Measurements from ENCODE around the gene BNIP5.

Gene BNIP5

DNA sequence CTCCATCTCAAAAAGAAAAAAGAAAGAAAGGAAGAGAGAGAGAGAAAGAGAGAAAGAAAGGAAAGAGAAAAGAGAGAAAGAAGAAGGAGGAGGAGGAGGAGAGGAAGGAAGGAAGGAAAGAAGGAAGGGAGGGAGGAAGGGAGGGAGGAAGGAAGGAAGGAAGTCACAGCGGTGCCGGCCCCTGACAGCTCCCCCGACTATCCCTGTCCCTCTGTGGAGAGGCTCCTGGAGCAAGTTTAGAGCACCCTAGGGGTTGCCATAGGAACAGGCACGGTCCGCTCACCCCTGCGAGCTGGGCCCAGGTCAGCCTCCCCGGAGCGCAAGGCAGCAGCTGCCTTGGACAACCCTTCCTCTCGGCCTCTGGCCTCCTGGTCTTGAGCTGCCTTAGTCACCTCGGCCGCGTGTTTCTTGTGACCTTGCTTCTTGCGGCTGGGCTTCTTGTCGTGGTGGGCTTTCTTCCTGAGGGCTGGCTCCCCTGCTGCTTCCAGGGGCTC is 6.8 kb downstream of the BNIP5 start:
- TF ChIP-seq, protein P1, sequence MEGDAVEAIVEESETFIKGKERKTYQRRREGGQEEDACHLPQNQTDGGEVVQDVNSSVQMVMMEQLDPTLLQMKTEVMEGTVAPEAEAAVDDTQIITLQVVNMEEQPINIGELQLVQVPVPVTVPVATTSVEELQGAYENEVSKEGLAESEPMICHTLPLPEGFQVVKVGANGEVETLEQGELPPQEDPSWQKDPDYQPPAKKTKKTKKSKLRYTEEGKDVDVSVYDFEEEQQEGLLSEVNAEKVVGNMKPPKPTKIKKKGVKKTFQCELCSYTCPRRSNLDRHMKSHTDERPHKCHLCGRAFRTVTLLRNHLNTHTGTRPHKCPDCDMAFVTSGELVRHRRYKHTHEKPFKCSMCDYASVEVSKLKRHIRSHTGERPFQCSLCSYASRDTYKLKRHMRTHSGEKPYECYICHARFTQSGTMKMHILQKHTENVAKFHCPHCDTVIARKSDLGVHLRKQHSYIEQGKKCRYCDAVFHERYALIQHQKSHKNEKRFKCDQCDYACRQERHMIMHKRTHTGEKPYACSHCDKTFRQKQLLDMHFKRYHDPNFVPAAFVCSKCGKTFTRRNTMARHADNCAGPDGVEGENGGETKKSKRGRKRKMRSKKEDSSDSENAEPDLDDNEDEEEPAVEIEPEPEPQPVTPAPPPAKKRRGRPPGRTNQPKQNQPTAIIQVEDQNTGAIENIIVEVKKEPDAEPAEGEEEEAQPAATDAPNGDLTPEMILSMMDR (IDR thresholded peaks at IDR 0.05; ENCODE audit: insufficient read depth, low read depth, low read length, missing control alignments), result no peak
- no peak for DNase-seq (ENCODE audit: low read depth)
- H3K4me3 ChIP-seq (ENCODE audit: low read depth, low read length), result no peak overlapping the region

DNA sequence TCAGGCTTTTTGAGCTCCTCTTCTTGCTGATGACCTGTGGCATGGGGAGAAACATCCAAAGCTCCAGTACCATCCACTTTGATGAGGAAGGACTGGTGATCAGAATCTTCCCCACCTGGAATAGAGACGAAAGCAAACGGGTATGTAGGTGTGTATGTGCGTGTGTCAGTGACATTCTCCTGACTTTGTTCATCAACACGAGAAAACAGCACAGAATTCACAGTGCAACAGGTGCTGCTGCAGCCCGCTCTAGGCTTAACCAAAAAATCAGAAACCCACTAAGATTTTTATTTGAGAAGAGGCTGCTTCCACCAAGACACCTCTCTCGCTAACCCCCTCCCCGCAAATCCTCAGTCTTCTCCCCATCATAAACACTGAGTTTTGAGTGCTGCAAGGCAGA is 8.1 kb downstream of the BNIP5 start:
- H3K4me3 ChIP-seq (ENCODE audit: low read depth, low read length), result no peak overlapping the region
- TF ChIP-seq, protein P1 (IDR thresholded peaks at IDR 0.05; ENCODE audit: insufficient read depth, low read depth, low read length, missing control alignments), result no peak
- DNase-seq (ENCODE audit: low read depth), result no peak

DNA sequence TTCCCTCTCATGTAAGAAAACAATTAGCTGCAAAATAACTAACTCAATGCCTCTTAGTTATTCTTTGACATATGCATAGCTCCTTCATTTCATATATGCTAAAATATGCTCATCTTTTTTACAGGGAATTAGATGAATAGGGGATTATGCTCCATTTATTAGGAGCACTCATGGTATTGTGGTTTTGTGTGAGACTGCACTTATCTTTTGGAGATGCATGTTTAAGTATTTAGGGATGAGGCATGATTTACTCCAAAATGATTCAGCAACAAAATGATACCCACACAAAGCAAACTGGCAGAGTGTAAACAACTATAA is 8.8 kb downstream of the BNIP5 start:
- TF ChIP-seq, protein P1 (IDR thresholded peaks at IDR 0.05; ENCODE audit: insufficient read depth, low read depth, low read length, missing control alignments), result no peak
- no peak for DNase-seq (ENCODE audit: low read depth)

DNA sequence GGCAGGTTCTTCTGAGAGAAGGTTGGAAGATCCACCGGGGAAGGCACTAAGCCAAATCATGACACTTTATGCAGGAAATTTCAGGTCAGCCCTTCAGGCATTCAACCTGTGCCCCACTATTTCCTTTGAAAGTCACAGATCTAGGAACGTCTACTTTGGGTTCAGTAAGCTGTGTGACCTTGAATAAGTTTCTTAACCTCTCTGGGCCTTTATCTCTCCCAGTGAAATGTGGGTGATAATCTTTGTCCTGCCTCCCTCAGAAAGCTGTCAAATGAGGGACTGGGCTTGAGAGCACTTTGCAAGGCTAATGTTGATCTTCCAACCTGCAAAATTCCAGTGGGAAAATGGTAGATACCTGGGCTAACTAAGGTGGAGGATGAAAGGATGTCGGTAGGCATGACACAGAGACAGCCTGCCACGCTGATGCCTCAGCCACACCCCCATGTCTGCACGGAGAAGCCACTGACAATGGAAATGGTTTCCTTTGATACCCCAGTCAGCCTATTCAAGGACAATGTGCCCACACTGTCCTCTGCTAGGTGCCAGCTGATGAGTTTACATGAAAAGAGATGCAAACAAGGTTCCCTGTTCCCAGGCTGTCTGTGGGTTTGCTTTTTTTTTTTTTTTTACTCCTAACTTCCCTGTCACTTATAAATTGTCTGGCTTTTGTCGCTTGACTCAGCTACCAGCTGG is 9.3 kb downstream of the BNIP5 start:
- DNase-seq (ENCODE audit: low read depth), result no peak
- H3K4me3 ChIP-seq (ENCODE audit: low read depth, low read length), result no peak overlapping the region
- TF ChIP-seq, protein P1 (IDR thresholded peaks at IDR 0.05; ENCODE audit: insufficient read depth, low read depth, low read length, missing control alignments), result no peak

More for the DNA sequence above, 8.8 kb downstream of the BNIP5 start:
- H3K4me3 ChIP-seq (ENCODE audit: low read depth, low read length), result no peak overlapping the region

DNA sequence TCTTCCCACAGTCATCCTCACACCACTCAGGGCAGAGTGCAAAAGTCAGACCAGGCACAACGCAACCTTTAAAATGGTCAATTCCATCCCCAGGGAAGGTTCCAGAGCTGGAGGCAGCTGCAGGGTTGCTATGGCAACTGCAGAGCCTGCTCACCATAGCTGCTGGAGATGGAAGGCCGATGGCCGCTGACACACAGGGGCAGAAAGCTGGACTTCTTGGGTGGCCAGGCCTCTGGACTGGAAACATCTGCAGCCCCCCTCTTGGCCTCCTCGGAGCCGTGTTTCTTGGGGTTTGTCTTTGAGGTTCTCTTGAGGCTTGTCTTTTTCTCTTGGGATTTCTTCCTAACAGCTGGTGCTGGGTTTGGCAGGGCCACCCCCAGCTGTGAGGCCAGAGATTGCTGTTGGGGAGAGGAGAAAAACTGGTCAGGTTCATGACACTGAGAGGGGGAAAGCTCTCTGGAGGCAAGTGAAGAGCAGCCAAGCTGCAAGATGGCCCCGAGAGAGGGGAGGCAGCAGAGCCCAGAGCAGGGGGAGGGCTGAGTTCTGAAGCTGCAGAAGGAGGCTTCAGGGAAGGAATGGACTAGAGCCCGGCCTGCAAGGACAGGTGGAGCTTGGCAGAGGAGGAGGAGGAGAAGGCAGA is 10.2 kb downstream of the BNIP5 start:
- no peak overlapping the region for H3K4me3 ChIP-seq (ENCODE audit: low read depth, low read length)
- DNase-seq (ENCODE audit: low read depth), result no peak
- TF ChIP-seq, protein P1 (IDR thresholded peaks at IDR 0.05; ENCODE audit: insufficient read depth, low read depth, low read length, missing control alignments), result no peak

DNA sequence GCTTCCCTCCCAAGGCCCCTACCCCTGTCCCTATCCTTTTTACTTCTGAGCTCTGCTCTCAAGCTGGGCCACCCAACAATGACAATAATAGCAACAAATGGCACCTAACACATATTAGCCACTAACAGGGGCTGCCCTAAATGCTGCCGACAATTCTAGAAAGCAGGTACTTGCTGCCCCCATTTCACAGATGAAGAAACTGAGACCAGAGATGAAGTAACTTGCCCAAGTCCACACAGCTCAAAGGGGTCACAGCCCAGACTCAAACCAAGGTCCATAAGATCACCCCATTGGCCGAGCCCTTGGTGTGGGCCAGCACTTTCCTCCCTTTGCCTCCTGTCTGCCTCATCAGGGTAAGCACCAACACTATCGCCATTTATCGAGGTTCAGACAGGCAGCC is 12.0 kb downstream of the BNIP5 start:
- no peak overlapping the region for H3K4me3 ChIP-seq (ENCODE audit: low read depth, low read length)
- DNase-seq (ENCODE audit: low read depth), result no peak

More for the DNA sequence above, 12.0 kb downstream of the BNIP5 start:
- TF ChIP-seq, protein P1 (IDR thresholded peaks at IDR 0.05; ENCODE audit: insufficient read depth, low read depth, low read length, missing control alignments), result no peak

Measured in GM12865 (cell line).